ENCODE data around the gene PNCK.

The PNCK gene

GRCh38 chrX:153640045-153640686 is 33.4 kb downstream of the PNCK start:
- no peak for DNase-seq

GRCh38 chrX:153639177-153640044 is 34.2 kb downstream of the PNCK start:
- DNase-seq: no peak

GRCh38 chrX:153638436-153639176 is 35.0 kb downstream of the PNCK start:
- no peak for DNase-seq

GRCh38 chrX:153638041-153638371 is 35.6 kb downstream of the PNCK start:
- no peak for DNase-seq

- DNase-seq: no peak
Observed at GRCh38 chrX:153637121-153638040, 36.2 kb downstream of the PNCK start.

- DNase-seq: no peak
Observed at GRCh38 chrX:153636716-153637115, 36.9 kb downstream of the PNCK start.

GRCh38 chrX:153635788-153636668 is 37.6 kb downstream of the PNCK start:
- DNase-seq: no peak

GRCh38 chrX:153635388-153635787 is 38.2 kb downstream of the PNCK start:
- no peak for DNase-seq

GRCh38 chrX:153634832-153635231 is 38.8 kb downstream of the PNCK start:
- DNase-seq: no peak

GRCh38 chrX:153634236-153634635 is 39.4 kb downstream of the PNCK start:
- no peak for DNase-seq

- DNase-seq: no peak
Observed at GRCh38 chrX:153633607-153634180, 39.9 kb downstream of the PNCK start.

- DNase-seq: no peak
Observed at GRCh38 chrX:153633048-153633447, 40.6 kb downstream of the PNCK start.

- DNase-seq: no peak
Observed at GRCh38 chrX:153632595-153632946, 41.0 kb downstream of the PNCK start.

- DNase-seq: no peak
Observed at GRCh38 chrX:153631907-153632594, 41.6 kb downstream of the PNCK start.

GRCh38 chrX:153631346-153631745 is 42.3 kb downstream of the PNCK start:
- no peak for DNase-seq

- DNase-seq: no peak
Observed at GRCh38 chrX:153628665-153629064, 44.9 kb downstream of the PNCK start.

- DNase-seq: no peak
Observed at GRCh38 chrX:153628129-153628528, 45.5 kb downstream of the PNCK start.

- no peak for DNase-seq
Observed at GRCh38 chrX:153627675-153628111, 45.9 kb downstream of the PNCK start.

GRCh38 chrX:153626863-153627674 is 46.5 kb downstream of the PNCK start:
- no peak for DNase-seq
